ENCODE measurements around the gene C4orf54.

DNA sequence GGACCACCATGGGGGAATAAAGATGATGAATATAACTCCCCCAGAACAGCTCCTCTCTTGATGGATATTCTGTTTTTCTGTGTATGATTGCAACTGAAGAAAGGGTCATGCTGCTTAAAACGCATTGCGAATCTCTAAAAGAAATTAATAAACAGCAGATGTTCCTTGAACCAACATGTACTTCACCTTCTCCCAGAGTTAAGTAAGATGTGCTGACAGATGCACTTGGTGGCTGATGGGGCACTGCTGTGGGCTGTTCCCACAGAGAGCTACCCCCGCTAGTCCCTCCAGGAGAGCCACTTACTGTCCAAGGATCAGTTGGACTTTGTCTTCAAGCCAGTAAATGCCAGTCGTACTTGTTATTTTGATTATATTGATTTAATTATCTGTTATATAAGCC, 26.3 kb upstream of the C4orf54 start:
- TF ChIP-seq, protein P1, sequence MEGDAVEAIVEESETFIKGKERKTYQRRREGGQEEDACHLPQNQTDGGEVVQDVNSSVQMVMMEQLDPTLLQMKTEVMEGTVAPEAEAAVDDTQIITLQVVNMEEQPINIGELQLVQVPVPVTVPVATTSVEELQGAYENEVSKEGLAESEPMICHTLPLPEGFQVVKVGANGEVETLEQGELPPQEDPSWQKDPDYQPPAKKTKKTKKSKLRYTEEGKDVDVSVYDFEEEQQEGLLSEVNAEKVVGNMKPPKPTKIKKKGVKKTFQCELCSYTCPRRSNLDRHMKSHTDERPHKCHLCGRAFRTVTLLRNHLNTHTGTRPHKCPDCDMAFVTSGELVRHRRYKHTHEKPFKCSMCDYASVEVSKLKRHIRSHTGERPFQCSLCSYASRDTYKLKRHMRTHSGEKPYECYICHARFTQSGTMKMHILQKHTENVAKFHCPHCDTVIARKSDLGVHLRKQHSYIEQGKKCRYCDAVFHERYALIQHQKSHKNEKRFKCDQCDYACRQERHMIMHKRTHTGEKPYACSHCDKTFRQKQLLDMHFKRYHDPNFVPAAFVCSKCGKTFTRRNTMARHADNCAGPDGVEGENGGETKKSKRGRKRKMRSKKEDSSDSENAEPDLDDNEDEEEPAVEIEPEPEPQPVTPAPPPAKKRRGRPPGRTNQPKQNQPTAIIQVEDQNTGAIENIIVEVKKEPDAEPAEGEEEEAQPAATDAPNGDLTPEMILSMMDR (IDR thresholded peaks at IDR 0.05), result no peak
- TF ChIP-seq EZH2 (IDR thresholded peaks at IDR 0.05), result no peak
